GM21786 (cell line): ENCODE data around the gene ATG13.

Experiments
- ATAC-seq: cut with Tn5 transposase; IDR thresholded peaks from one replicate; pipeline ENCODE4 v1.9.1; 2021; ENCODE audit not compliant: unreplicated experiment

ATG13 gene

DNA sequence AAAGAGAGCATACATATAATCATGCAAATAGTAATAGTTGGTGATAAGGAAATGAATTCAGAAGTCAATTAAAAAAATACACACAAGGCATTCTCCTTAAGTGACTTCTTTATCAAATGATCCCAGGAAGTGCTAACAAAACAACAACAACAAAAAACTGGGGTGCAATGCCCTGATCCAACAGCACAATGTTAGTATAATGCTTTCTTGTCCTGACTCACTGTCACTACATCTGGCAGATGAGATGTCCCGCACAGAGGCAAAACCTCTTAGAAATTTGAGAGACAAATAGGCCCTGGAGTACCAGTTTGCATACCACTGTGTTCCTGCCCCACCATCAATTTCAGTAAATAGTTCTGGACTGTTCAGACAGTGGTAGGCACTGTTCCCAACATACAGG lies 12.6 kb upstream of the ATG13 start:
- no peak for ATAC-seq

DNA sequence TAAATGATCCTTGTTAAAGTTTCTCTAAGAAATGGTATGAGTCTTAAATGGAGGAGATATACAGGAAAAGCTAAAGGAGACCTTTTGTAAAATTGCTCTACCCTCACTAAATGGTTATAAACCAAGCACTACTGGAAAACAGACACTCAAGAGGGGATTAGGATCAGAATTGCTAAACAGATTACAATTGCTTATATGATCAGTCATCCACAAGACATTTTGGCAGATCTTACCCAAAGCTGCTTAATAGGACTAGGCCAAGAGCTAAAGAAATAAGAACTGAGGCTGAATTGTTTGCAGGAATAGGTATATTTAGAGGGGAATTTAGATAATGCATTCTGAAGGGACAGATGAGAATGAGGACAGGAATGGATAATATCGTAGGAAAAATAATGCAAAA lies 9.8 kb upstream of the ATG13 start:
- no peak for ATAC-seq

DNA sequence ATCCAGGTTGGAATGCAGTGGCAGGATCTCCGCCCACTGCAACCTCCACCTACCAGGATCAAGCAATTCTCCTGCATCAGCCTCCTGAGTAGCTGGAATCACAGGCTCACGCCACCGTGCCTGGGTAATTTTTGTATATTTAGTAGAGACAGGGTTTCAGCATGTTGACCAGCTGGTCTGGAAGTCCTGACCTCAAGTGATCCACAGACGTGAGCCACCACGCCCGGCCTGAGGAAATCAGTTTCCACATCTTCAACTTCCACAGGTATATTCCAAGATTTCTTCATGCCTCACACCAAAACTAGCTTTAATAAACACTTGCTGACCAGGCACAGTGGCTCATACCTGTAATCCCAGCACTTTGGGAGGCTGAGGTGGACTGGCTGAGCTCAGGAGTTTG lies 8.0 kb upstream of the ATG13 start:
- ATAC-seq, result no peak

DNA sequence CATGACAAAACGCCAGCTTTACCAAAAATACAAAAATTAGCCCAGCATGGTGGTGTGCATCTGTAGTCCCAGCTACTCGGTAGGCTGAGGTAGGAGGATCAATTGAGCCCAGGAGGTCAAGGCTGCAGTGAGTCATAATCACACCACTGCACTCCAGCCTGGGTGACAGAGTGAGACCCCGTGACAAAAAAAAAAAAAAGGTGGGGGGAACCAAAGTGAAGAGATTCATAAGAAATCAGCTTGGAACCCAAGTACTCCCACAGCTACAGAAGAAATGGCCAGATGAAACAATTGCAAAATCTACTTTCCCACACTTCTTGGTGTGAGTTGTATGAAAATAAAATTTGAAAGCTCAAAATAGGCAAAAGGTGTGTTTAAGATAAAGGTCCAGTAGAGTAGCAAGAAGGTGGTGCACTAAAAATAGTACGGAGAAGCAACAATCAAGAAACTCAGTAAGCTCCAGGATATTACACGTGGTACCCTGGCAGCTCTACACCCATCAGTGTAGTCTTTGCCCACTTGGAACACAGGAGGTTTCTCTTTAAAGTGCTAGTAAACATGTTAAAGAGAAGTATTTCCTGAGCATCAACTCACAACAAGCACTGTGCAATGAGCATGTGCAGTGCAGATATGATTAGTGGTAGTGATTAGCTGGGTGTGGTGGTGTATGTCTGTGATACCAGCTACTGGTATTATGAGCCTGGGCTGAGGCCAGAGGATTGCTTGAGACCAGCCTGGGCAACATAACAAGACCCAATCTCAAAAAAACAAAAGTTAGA lies 5.6 kb upstream of the ATG13 start:
- ATAC-seq, result no peak

DNA sequence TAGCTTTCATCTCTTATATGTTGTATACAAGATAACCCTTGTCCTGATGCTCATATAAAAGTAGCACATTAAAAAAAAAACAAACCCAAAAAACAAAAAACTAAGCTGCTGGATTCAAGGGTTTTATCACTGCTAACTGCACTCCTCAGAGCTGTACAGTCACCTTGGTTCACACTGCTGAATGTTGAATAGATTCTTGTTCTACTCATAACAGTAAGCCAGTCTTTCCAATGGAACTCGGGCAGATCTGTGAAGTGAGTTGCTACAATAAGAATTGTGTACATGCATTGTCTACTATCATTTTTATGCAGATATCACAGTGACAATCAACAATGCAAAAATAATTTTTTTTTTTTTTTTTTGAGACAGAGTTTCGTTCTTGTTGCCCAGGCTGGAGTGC lies 5.0 kb upstream of the ATG13 start:
- ATAC-seq, result no peak

DNA sequence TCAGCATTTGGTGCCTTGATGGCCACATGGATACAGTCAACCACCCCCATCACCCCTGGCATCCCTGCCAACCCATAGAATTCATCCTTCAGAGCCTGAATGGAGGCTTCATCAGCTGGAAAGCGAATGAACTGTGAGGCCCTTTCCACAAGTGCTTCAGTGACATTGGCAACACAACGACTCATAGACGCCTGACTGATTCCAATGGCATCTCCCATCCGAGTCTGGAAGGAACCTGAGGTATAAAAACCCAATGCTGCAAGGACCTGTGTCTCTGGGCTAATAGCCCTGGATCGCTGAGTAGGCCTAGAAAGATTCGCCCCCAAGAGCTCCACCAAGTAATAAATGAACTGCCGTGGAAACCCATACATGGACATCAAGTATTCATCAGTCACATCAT lies 1.6 kb upstream of the ATG13 start:
- ATAC-seq, result no peak

DNA sequence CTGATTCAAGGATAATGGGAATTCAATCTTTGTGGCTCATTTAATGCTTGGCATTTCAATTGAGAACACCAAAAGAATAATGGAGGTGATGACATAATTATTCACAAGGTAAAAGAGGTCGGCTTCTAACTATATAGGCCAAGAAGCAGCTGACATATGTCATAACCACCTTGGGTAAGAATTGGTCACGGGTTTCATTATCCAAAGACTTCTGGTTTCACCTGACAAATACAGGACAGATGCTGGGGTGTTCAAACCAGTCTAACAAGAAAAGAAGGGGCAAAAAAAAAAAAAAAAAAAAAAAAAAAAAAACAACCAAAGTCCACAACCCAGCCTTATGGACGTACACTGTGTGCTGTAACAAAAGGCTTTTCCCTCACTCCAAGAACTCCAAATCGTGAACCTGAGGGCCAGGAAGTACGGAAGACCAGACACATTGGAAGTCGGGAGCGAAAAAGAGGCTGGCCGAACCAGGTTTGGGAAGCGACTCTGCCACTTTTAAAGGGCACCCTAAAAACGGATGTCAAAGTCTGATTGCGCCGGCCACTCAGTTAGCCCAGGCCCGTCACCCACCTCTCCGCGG lies 711 bp upstream of the ATG13 start:
- ATAC-seq, result no peak

DNA sequence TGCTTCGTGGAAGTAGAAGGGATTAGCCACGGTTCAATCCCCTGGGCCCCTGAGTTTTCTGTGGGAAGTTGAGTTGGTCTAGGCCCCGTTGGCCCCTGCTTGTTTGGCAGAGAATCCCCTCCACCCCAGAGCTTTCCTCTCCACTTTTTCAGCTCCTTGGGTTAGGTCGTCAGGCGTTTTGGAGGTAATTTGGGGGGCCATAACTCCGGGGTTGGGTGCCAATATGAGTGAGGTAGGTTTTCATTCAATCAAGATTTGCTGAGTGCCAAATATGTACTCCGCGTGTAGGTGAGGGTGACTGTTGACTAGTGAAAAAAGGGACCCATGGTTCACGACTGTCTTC lies 590 bp downstream of the ATG13 start:
- ATAC-seq, result no peak

DNA sequence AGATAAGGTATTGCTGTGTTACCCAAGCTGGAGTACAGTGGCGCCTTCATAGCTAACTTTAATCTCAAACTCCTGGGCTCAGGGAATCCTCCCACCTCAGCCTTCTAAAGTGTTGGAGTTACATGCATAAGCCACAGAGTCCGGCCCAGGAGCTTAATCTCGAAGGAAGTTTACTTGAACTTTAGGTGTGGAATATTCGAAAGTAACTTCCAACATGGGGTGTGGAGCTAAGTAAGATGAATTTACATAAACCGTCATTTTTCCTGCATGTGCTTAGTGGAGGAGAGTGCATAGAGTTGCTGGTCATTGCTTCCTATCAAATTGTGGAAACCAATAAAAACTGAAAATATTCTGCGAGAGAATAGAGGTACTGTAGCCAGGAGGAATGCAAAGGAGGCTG lies 1.5 kb downstream of the ATG13 start:
- no peak for ATAC-seq

DNA sequence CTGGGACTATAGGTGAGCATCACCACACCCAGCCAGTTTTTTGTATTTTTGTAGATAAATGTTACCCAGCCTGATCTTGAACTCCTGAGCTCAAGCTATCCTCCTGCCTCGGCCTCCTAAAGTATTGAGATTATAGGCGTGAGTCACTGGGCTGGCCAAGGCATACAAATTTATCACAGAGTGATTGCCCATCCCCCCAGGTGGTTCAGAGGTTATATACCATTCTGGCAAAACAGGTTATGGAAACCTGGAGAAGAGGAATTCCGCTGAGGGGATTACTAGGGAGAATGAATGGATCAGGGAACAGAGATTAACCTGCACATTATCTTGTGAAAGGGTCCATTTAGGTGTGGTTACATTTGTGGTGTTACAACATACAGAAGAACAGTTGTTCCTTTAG lies 8.1 kb downstream of the ATG13 start:
- no peak for ATAC-seq

DNA sequence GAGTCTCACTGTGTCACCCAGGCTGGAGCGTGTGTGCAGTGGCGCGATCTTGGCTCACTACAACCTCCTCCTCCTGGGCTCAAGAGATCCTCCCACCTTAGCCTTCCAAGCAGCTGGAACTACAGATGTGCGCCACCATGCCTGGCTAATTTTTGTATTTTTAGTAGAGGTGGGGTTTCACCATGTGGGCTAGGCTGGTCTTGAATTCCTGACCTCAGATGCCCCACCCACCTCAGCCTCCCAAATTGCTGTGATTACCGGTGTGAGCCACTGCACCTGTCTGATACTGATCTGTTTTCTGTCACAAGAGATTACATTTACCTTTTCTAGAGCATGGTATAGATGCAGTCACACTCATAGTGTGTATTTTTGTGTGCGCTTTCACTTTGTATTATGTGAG lies 11.6 kb downstream of the ATG13 start:
- ATAC-seq, result no peak

DNA sequence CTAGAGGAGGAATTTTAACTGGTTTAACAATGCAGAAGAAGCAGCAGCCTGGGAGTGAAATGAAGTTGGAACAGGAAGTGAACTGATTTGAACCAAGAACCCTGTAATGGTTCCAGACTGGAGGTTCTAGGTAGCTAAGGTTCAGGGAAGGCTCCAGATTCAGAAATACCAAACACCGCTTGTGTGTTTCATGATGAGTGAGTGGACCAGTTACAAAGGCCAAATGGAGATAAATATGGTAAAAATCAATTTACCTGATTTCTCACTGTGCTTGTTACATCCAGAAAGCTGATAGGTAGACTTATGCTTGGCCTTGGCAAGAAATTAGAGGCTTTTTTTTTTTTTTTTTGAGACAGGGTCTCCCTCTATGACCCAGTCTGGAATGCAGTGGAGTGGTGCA lies 12.9 kb downstream of the ATG13 start:
- no peak for ATAC-seq

DNA sequence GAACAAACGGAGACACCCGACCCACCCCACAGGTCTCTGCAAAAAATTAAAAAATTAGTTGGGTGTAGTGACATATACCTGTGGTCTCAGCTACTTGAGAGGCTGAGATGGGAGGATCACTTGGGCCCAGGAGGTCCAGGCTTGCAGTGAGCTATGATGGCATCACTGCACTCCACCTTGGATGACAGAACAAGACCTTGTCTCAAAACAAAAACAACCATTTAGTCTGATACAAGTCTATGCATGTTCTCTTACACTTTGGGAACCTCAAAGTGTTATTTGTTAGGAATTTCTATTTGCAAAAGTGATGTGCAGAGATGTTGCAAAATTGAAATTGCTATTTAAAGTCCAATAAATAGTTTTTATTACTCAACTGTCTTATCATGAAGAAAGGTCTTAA lies 14.3 kb downstream of the ATG13 start:
- no peak for ATAC-seq

DNA sequence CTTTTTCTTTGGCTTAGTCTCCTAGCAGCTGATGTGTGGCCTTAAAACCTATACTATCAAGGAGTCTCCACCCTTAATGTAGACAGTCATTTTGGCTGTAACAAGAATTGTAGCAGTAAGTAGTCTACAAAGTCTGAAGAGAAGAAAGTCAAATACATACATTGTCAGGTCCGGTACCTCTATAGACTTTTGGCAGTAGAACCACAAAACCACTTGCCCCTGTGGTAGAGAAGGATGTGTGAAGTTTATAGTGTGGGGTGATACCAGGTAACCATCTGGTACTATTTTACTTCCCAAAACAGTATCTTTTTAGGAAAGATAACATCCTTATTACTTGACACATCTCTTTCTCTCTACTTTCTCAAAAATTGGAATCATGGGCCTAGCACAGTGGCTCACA lies 15.1 kb downstream of the ATG13 start:
- ATAC-seq, result no peak

DNA sequence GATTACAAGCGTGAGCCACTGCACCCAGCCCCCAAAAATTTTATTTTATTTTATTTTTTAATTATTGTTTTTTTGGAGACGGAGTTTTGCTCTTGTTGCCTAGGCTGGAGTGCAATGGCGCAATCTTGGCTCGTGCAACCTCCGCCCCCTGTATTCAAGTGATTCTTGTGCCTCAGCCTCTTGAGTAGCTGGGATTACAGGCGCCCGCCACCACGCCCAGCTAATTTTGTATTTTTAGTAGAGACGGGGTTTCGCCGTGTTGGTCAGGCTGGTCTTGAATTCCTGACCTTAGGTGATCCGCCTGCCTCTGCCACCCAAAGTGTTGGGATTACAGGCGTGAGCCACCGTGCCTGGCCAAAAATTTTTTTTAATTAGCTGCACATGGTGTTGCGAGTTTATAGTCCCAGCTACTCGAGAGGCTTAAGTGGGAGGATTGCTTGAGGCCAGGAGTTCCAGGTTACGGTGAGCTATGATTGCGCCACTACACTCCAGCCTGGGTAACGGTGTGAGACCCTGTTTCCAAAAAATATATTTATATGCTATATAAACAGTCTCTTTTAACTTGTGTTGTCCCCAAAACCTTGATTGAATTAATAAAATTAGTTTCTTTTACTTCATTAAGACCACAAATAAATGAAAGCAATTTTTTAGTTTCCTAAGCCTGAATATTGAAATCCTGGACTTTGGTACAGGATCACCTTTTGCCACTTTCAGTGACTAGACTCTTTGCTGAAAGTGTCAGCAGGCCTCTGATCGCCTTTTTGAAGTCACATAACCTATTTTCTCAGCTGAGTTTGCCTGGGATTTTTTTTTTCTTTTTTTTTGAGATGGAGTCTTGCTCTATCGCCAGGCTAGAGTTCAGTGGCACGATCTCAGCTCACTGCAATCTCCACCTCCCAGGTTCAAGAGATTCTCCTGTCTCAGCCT lies 16.2 kb downstream of the ATG13 start:
- ATAC-seq, result no peak

DNA sequence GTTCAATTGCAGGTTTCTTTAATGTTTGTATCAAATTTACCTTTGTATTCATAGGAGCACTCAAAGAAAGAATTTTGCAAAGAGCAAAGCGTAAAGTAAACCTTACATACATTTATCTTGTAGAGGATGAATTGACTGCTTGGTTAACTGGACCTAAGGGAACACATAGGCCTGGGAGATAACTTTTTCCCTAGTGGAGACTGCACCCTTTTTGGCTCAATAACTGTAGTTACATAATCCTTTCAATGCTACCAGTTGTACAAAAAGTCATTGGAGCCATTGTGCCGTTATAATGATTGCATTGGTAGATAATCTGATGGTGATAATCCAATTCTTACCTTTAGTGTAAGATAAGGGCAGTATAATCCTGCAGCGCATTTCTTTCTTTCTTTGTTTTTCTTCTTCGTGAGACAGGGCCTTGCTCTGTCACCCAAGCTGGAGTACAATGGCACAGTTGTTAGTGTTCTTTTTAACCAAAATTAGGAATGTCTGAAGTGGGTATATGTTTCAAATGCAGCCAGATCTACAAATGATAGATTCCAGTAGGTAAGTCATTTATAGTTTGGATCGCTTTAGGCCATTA lies 18.3 kb downstream of the ATG13 start:
- ATAC-seq, result no peak

DNA sequence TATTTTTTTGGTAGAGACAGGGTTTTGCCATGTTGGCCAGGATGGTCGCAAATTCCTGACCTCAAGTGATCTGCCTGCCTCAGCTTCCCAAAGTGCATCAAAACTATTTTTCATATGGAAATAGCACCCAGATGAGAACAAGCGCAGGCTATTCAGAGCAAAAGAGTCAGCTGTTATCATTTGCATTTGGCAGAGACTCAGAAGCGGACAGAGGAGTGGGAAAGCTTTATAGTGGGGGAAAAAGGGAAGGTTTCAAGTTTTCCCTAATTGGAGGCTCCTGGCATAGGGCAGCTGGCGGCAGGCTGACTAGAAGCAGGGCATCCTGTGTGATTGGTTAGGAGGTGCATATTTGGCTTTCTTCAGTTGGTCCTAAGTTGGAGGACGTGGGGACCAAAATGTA lies 20.2 kb downstream of the ATG13 start:
- ATAC-seq, result no peak

DNA sequence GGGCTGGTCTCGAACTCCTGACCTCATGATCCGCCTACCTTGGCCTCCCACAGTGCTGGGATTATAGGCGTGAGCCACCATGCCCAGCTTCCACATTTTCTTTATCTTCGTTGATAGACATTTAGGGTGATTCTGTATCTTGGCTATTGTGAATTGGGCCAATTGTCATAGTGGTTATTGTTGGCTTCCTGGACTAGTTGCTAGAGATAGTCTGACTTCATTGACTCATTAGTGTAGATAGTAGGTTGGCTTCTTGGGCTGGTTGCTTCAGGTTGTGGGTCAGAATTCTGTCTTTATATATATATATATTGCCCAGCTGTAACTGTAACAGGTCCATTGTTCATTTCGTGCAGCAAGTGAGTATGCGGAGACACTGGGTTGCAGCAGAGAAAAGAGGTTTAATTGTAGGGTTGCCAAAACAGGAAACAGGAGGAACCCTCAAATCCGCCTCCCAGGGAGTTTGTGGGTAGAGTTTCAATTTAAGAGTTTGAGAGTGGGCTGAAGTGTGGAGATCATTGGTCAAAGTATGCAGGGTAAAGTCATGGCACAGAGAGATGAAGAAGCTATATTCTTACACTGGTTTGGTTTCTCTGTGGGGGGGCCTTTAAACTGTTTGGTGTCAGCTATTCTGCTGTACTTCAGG lies 22.0 kb downstream of the ATG13 start:
- no peak for ATAC-seq

DNA sequence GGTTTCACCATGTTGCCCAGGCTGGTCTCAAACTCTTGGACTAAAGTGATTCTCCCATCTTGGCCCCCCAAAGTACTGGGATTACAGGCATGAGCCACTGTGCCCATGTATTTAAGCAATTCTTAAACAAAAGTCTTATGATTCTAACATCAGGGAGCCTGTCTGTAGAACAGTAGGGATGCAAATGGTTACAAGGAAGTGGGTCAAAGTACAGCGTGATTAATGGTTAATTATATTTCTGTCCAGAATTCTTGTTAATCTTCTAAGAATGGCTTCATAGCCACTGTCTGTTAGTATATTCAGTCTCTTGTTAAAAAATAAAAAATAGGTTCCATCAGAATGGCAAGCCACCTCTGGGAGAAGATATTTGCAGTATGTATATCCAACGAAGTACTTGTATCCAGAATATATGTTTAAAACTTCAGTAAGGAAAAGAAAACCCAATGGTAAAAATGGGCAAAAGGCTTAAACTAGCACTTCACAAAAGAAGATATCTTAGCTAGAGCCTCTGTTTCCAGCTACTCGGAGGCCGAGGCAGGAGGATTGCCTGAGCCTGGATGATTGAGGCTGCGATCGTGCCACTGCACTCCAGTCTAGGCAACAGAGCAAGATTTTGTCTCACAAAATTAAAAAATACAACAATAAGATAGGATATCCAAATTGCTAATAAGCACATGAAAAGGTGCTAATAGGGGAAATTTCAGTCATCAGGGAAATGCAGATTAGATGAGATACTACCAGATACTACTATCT lies 22.9 kb downstream of the ATG13 start:
- no peak for ATAC-seq

DNA sequence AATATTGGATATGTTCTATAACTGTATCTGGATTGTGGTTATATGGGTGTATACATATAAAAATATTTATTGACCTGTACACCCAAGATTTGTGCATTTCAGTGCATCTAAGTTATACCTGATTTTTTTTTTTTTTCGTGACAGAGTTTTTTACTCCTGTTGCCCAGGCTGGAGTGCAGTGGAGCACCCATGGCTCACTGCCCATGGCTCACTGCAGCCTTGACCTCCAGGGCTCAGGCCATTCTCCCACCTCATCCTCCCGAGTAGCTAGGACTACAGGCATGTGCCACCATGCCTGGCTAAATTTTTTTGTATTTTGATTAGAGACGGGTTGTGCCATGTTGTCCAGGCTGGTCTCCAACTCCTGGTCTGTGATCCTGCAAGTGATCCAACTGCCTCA lies 24.3 kb downstream of the ATG13 start:
- no peak for ATAC-seq
